AG10803 (cell line): ENCODE results near the gene IRF6.
"Not testable (repeated sequence)": the region's sequence is repeated elsewhere in the genome, so short reads cannot be mapped to it uniquely, and the experiment has no call there.

Experiments used
- DNase-seq: peaks from one replicate; pipeline ENCODE4 v3.0.0; 2010; ENCODE audit warnings: low read depth
- H3K4me3 ChIP-seq: 2 replicates; pipeline ENCODE4 v1.5.1; 2011; ENCODE audit warnings: mild to moderate bottlenecking, low read length, control low read depth
- TF ChIP-seq, protein P1 (sequence below): conservative IDR thresholded peaks from 2 replicates; pipeline ENCODE4 v1.5.1; 2011; ENCODE audit warnings: mild to moderate bottlenecking, low read length, control low read depth, inconsistent platforms

IRF6 gene

DNA sequence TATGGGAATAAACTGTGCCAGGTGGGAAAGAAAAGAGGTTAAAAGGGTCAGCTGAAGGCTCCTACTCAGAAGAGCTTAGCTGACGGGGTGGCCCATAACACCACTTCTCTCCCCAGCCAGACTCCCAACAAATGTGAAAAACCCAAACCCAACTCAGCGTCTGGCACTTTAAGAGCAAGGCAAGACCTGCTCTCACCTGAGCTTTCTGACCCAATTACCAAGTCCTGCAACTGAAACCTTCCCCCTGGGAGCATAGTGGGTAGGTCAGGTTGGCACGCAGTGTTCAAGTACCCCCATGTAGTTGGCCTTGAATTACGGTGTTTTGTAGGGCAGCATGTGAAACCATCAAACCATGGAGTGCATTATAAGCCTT, 3.2 kb downstream of the IRF6 start:
- TF ChIP-seq, protein P1, sequence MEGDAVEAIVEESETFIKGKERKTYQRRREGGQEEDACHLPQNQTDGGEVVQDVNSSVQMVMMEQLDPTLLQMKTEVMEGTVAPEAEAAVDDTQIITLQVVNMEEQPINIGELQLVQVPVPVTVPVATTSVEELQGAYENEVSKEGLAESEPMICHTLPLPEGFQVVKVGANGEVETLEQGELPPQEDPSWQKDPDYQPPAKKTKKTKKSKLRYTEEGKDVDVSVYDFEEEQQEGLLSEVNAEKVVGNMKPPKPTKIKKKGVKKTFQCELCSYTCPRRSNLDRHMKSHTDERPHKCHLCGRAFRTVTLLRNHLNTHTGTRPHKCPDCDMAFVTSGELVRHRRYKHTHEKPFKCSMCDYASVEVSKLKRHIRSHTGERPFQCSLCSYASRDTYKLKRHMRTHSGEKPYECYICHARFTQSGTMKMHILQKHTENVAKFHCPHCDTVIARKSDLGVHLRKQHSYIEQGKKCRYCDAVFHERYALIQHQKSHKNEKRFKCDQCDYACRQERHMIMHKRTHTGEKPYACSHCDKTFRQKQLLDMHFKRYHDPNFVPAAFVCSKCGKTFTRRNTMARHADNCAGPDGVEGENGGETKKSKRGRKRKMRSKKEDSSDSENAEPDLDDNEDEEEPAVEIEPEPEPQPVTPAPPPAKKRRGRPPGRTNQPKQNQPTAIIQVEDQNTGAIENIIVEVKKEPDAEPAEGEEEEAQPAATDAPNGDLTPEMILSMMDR: no peak
- no peak for DNase-seq
- H3K4me3 ChIP-seq: no peak overlapping the region

DNA sequence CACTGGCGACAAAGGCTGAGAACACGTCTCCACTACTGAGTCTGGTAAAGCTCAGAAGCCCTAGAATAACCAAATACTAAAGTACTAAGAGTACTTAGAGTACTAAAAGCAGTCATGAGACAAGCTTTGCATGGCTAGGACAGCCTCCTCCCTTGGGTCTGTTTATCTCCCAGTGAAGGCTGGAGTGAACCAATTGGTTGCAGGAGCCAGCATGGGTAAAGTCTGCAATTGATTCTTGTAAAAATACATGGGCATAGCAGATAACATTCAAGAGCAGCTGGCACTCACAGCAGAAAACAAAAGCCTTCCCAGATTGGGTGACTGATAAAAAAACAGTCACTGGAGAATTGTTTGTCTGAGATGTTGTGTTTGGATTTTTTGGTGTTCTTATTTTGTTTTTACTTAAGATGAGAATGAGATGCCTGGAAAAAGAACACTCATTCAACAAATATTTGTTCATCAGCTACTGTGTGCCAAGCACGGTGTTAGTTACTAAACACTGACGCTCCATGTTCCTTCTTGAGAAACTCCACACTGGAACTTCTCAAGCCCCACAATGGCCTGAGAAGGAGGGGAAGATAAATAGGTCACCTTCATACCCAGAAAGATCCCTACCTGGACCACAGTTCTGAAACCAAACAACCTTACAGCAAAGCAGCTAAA, 3.7 kb downstream of the IRF6 start:
- TF ChIP-seq, protein P1: no peak
- H3K4me3 ChIP-seq: no peak overlapping the region
- DNase-seq: no peak

DNA sequence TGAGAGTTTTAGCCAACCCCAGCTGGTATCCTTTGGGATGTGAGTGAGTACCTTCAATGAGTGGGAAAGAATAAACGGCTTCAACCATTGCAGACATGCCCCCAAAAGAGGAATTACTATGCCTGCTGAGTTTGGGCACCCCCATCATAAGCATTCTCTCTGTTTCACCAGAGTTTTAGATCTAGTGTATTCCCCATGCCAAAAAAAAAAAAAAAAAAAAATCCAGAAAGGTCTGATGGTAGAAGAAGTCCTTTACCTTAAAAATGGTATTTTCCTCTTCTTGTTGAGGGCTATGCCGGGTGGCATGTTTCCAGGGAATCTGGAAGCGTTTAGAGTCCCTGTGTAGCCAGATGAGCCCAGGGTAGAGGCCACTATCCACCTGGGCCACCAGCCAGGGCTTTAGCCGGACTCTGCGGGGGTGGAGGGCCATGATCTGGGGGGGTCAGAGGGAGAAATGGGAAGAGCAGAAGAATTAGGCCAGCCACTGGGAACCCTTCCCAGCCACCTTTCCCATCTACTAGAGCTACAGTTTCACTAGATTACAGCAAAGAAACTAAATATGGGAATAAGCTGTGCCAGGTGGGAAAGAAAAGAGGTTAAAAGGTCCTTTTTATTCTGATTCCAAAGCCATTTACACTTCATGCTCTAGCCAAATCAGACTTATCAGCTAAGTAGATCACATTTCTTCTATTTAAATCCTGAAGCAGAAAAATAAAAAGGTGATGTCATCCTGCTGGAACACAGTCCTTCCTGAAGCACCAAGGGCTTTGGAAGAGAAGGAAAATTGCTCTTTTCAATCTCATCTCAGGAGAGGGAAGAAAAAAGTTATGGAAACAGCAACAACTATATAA, 4.7 kb downstream of the IRF6 start:
- DNase-seq: peak; percentile 40
- no peak overlapping the region for H3K4me3 ChIP-seq
- TF ChIP-seq, protein P1: no peak

GRCh38 chr1:209797978-209798639, 7.8 kb downstream of the IRF6 start:
- TF ChIP-seq, protein P1: peak; percentile 16; the same call in 1 of the 2 replicates
- no peak overlapping the region for H3K4me3 ChIP-seq
- peak; percentile 62 for DNase-seq

DNA sequence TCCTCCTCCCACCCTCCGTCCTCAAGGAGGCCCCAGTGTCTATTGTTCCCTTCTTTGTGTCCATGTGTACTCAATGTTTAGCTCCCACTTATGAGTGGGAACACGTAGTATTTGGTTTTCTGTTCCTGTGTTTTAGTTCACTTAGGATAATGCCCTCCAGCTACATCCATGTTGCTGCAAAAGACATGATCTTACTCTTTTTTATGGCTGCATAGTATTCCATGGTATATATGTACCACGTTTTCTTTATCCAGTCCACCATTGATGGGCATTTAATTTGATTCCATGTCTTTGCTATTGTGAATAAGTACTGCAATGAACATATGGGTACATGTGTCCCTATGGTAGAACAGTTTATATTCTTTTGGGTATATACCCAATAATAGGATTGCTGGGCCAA, 12.2 kb downstream of the IRF6 start:
- not testable (repeated sequence) for DNase-seq, H3K4me3 ChIP-seq

- H3K4me3 ChIP-seq: no peak overlapping the region
- TF ChIP-seq, protein P1: no peak
- no peak for DNase-seq
These were observed 14.0 kb downstream of the IRF6 start for GRCh38 chr1:209791920-209792319.

GRCh38 chr1:209790286-209791193, 15.4 kb downstream of the IRF6 start:
- peak; percentile 22 for DNase-seq
- TF ChIP-seq, protein P1: no peak
- no peak overlapping the region for H3K4me3 ChIP-seq
